Esophagus squamous epithelium (tissue), 5 donors: Measurements from ENCODE around the gene RHBDL2. TPM values are rescaled to one million over a fixed set of nuclear protein-coding genes. Genes with fewer than 3 reads are reported as not detected.
A peak's percentile ranks its signal among the peaks of the same experiment; 100 is the strongest.

Source experiments
- DNase-seq: peaks from one replicate; lab custom pipeline; 2025; lab: John Stamatoyannopoulos, UW
- H3K27ac ChIP-seq, 4 donors: fragments of 200-600 bp; sonication (generic); one replicate each; pipeline ENCODE4 v1.5.1; 2016 to 2019; ENCODE audit warnings: mild to moderate bottlenecking in 1 of 4
- H3K27me3 ChIP-seq, 4 donors: fragments of 200-600 bp; sonication (generic); 1 replicate in 3 of 4; 2 replicates in 1 of 4; pipeline versions ENCODE4 v1.5.1 to v1.6.0; 2017 to 2021; ENCODE audit warnings: antibody characterized with exemption in 1 of 4
- H3K36me3 ChIP-seq, 3 donors: fragments of 200-600 bp; sonication (generic); one replicate each; pipeline ENCODE4 v1.5.1; 2016 to 2019
- H3K4me1 ChIP-seq, 3 donors: fragments of 200-600 bp; sonication (generic); one replicate each; pipeline ENCODE4 v1.5.1; 2017 to 2019
- H3K4me3 ChIP-seq, 4 donors: fragments of 200-600 bp; sonication (generic); 1 replicate in 3 of 4; 2 replicates in 1 of 4; pipeline ENCODE4 v1.5.1; 2016 to 2019; ENCODE audit warnings: mild to moderate bottlenecking in 2 of 4, moderate library complexity in 1 of 4
- H3K9me3 ChIP-seq, 3 donors: fragments of 200-600 bp; sonication (generic); one replicate each; pipeline ENCODE4 v1.5.1; 2016 to 2019
- CTCF ChIP-seq, 6 experiments: fragments of 450-650 bp in 4 of 6; fragments of 200-600 bp in 2 of 6; sonication (generic) in 2 of 6; IDR thresholded peaks; one replicate each; pipeline ENCODE4 v1.5.1; 2016 to 2019; ENCODE audit warnings: antibody characterized with exemption in 6 of 6, mild to moderate bottlenecking in 4 of 6, moderate library complexity in 4 of 6
- POLR2A ChIP-seq, 4 donors: fragments of 450-650 bp; IDR thresholded peaks; one replicate each; pipeline ENCODE4 v1.6.1; 2017; ENCODE audit warnings: antibody characterized with exemption in 4 of 4, mild to moderate bottlenecking in 4 of 4, moderate library complexity in 3 of 4
- WGBS, 2 donors: methylation state at CpG; one replicate each; pipeline ENCODE4 v1.1.5; 2018; 5-methylcytosine and 5-hydroxymethylcytosine counted together
- intact Hi-C: fragments of 100-400 bp; cut with DNase I; formaldehyde crosslinking; loops from one replicate; pipeline ENCODE4 v1.15.0; 2022
- total RNA-seq, 4 donors: library from RNA; depleted of rRNA; stranded (reverse); fragments of >200 nt; gene quantifications; one replicate each; pipeline ENCODE4 v1.1.0, GENCODE V29; 2016
- donor health status: DM: yes; HTN: yes; CAD: no.

RHBDL2 gene
- total RNA-seq, 4 donors from 2014 or later, result 11.6 to 23.0 (median 17.4) TPM

- Histone ChIP-seq H3K9me3 (no peaks in the 10 kb centered on the region), H3K36me3 (no peaks in the 10 kb centered on the region), H3K27ac (peak overlapping the region; percentile 29 to 79 (median 72)), H3K4me1 (peaks cover 0 to 40% (median 4%) of the 10 kb centered on the region in 3 donors), H3K4me3 (no peak overlapping the region), H3K27me3 (no peaks in the 10 kb centered on the region)
- intact Hi-C loops, result no loop called here
- DNase-seq, result no peak
- WGBS, 2 donors, result 46 to 50% methylated on average over 2 of the region's 2 CpGs
- TF ChIP-seq CTCF (IDR thresholded peaks at IDR 0.05), result no peak
- TF ChIP-seq POLR2A (IDR thresholded peaks at IDR 0.05), result no peak
These were observed 17.3 kb upstream of the RHBDL2 start for GRCh38 chr1:38958967-38959366.

DNA sequence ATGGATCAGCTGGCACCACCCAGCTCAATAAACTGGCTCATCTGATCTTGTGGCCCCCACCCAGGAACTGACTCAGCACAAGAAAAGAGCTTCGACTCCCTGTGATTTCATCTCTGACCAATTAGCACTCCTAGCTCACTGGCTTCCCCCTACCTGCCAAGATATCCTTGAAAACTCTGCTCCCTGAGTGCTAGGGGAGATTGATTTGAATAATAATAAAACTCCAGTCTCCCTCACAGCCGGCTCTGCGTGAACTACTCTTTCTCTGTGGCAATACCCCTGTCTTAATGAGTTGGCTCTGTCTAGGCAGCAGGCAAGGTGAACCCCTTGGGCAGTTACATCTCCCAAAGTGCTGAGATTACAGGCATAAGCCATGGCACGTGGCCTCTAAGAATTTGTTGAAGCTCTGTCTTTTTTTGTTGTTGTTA, 11.8 kb upstream of the RHBDL2 start:
- intact Hi-C loops, result no loop called here
- Histone ChIP-seq H3K27ac (peak overlapping the region in 3 of 4 donors; percentile 26 to 63 (median 40)), H3K4me1 (peaks cover 0 to 36% (median 5%) of the 10 kb centered on the region in 3 donors), H3K27me3 (peaks cover 0 to 2% (median 0%) of the 10 kb centered on the region in 4 donors), H3K4me3 (no peak overlapping the region), H3K9me3 (no peaks in the 10 kb centered on the region), H3K36me3 (no peaks in the 10 kb centered on the region)
- TF ChIP-seq CTCF (IDR thresholded peaks at IDR 0.05), result no peak
- TF ChIP-seq POLR2A (IDR thresholded peaks at IDR 0.05), result no peak
- 6 to 23% methylated on average over 4 of the region's 4 CpGs for WGBS, 2 donors
- no peak for DNase-seq

DNA sequence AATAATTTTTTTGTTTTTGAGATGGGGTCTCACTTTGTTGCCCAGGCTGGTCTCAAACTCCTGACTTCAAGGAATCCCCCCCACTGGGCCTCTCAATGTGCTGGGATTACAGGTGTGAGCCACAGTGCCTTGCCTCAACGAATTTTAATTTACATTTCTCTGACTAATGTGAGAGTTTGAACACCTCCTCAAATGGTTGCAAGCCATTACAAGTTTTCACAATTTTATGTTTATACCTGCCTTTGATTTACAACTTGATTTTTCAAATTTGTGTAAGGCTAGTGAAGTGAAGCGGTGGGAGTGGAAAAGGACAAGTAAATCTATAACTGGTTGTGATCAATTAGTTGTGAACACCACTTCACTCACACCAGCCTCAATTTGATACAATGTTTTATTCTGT, 8.9 kb upstream of the RHBDL2 start:
- 26 to 32% methylated on average over 2 of the region's 2 CpGs for WGBS, 2 donors
- peaks cover 0 to 26% (median 5%) of the 10 kb centered on the region in 3 donors for H3K4me1 ChIP-seq
- H3K36me3 ChIP-seq, result no peaks in the 10 kb centered on the region
- intact Hi-C loops, result no loop called here
- no peaks in the 10 kb centered on the region for H3K9me3 ChIP-seq
- peaks cover 0 to 4% (median 0%) of the 10 kb centered on the region in 4 donors for H3K27me3 ChIP-seq
- no peak for TF ChIP-seq POLR2A (IDR thresholded peaks at IDR 0.05)
- no peak for TF ChIP-seq CTCF (IDR thresholded peaks at IDR 0.05)
- DNase-seq, result no peak
- no peak overlapping the region for H3K4me3 ChIP-seq
- peak overlapping the region; percentile 56 to 83 (median 76) for H3K27ac ChIP-seq

- no peak for DNase-seq
- no peak overlapping the region for H3K27ac ChIP-seq
- TF ChIP-seq CTCF (IDR thresholded peaks at IDR 0.05) (no peak), POLR2A (IDR thresholded peaks at IDR 0.05) (no peak)
- H3K27me3 ChIP-seq, result peaks cover 0 to 4% (median 0%) of the 10 kb centered on the region in 4 donors
- H3K4me1 ChIP-seq, result peaks cover 4 to 24% (median 6%) of the 10 kb centered on the region in 3 donors
- WGBS, 2 donors, result 83 to 96% methylated on average over 4 of the region's 4 CpGs
- no peaks in the 10 kb centered on the region for H3K36me3 ChIP-seq
- H3K4me3 ChIP-seq, result no peak overlapping the region
- intact Hi-C loops, result no loop called here
- H3K9me3 ChIP-seq, result no peaks in the 10 kb centered on the region
These were observed 2.9 kb upstream of the RHBDL2 start for GRCh38 chr1:38944547-38944946.

DNA sequence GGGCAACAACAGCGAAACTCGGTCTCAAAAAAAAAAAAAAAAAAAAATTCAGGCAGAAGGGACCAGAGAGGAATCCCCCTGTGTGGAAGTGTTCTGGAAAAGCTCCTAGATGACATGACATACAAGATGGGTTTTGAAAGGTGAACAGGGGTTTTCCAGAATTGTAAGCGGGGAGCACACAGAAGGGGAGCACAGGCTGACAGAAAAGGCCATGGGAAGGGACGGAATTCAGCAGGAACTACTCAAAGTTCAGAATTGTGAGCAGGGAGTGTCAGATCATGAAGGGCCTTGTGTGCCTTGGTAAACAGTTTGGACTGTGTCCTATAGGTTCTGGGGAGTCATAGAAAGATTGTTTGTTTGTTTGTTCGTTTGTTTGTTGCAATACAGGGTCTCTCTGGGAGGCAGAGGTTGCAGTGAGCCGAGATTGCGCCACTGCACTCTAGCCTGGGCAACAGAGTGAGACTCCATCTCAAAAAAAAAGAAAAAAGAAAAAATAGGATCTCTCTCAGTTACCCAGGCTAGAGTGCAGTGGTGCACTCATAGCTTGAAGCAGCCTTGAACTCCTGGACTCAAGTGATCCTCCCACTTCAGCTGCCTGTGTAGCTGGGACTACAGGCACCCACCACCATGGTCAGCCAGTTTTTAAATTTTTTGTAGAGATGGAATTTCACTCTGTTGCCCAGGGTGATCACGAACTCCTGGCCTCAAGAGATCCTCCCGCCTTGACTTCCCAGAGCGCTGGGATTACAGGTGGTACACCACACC, 1.2 kb upstream of the RHBDL2 start:
- Histone ChIP-seq H3K36me3 (no peaks in the 10 kb centered on the region), H3K4me3 (no peak overlapping the region), H3K4me1 (peaks cover 4 to 24% (median 6%) of the 10 kb centered on the region in 3 donors), H3K27ac (no peak overlapping the region), H3K9me3 (no peaks in the 10 kb centered on the region), H3K27me3 (no peaks in the 10 kb centered on the region)
- intact Hi-C loops, result no loop called here
- no peak for DNase-seq
- TF ChIP-seq CTCF (IDR thresholded peaks at IDR 0.05) (no peak), POLR2A (IDR thresholded peaks at IDR 0.05) (no peak)
- 88 to 91% methylated on average over 7 to 8 of the region's 10 CpGs for WGBS, 2 donors
